Left lung (tissue), 10 donors: ENCODE data around the gene SGSH. TPM values are rescaled to one million over a fixed set of nuclear protein-coding genes. Genes with fewer than 3 reads are reported as not detected.

ENCODE experiments used
- ATAC-seq: fragments of 200-7000 bp; cut with Tn5 transposase; one replicate; pipeline ENCODE4 v1.9.1; 2020; ENCODE audit warnings: moderate library complexity
- DNase-seq, 4 donors: peaks; one replicate each; pipeline ENCODE4 v3.0.0-alpha.2; 2013 to 2020
- H3K27ac ChIP-seq, 2 donors: fragments of 200-600 bp; sonication (generic) in 1 of 2; one replicate each; pipeline versions ENCODE4 v1.5.0 to v1.8.0; 2020 to 2021
- H3K27me3 ChIP-seq, 2 donors: fragments of 200-600 bp; sonication (generic) in 1 of 2; one replicate each; pipeline versions ENCODE4 v1.5.0 to v1.8.0; 2020 to 2021
- H3K36me3 ChIP-seq, 2 donors: fragments of 200-600 bp; sonication (generic) in 1 of 2; one replicate each; pipeline versions ENCODE4 v1.5.0 to v1.8.0; 2020 to 2021
- H3K4me1 ChIP-seq, 2 donors: fragments of 200-600 bp; one replicate each; pipeline ENCODE4 v1.8.0; 2021
- H3K4me3 ChIP-seq, 2 donors: fragments of 200-600 bp; sonication (generic) in 1 of 2; one replicate each; pipeline versions ENCODE4 v1.5.0 to v1.8.0; 2020 to 2021; ENCODE audit warnings: mild to moderate bottlenecking in 1 of 2
- H3K9me3 ChIP-seq, 2 donors: fragments of 200-600 bp; sonication (generic) in 1 of 2; one replicate each; pipeline versions ENCODE4 v1.5.0 to v1.8.0; 2020 to 2021
- CTCF ChIP-seq, 2 donors: fragments of 200-600 bp; sonication (generic) in 1 of 2; IDR thresholded peaks; one replicate each; pipeline versions ENCODE4 v1.5.0 to v1.8.0; 2021; ENCODE audit warnings: antibody characterized with exemption in 2 of 2
- intact Hi-C, 2 donors: fragments of 100-400 bp; cut with DNase I; formaldehyde crosslinking; loops; one replicate each; pipeline versions ENCODE4 v1.11.2 to v1.14.2; 2022
- polyA plus RNA-seq, 6 donors: library from polyadenylated mRNA; unstranded; fragments of 120-200 nt; gene quantifications; one replicate each; pipeline ENCODE4 v1.2.1, GENCODE V29; 2013; ENCODE audit not compliant: insufficient read length in 6 of 6
- total RNA-seq, 2 donors: library from RNA; stranded (reverse); fragmentation: NEBNext Ultra II Directional; extraction: Animal tissue kit (Norgen Biotek cat#: 25700); gene quantifications; one replicate each; pipeline ENCODE4 v1.2.1, GENCODE V29; 2021
- donor health status: DM: no; HTN: yes; CAD: no.
- donor health status: DM: no; HTN: no; CAD: no.

Gene SGSH
- total and polyA plus RNA-seq, 8 donors: 40.8 to 83.8 (median 47.1) TPM

- no peak for ATAC-seq
- Histone ChIP-seq H3K4me3 (peak overlapping the region in 1 of 2 donors; percentile 100), H3K9me3 (no peaks in the 10 kb centered on the region), H3K4me1 (peaks cover 41 to 75% of the 10 kb centered on the region in 2 donors), H3K27ac (peak overlapping the region; percentile 98 to 99), H3K27me3 (no peaks in the 10 kb centered on the region), H3K36me3 (peaks cover 0 to 31% of the 10 kb centered on the region in 2 donors)
- intact Hi-C loops: no loop called here
- no peak for TF ChIP-seq CTCF (IDR thresholded peaks at IDR 0.05)
- no peak for DNase-seq
Observed at GRCh38 chr17:80262291-80262690, 42.2 kb upstream of the SGSH start.

DNA sequence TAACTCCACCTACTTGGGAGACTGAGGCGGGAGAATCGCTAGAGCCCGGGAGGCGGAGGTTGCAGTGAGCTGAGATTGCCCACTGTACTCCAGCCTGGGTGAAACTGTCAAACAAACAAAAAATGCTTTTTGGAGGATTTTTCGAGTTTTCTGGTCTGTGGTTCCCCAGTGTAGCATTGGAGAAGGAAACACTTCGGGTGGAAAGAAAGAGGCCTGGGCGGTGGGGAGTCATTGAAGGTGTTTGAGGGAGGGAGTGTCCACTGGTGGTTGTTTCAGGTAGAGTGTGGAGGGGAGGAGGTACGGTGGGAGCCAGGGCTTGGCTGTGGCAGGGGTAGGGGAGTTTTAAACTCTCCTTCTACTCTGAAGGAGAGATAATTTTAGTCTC, 41.8 kb upstream of the SGSH start:
- Histone ChIP-seq H3K4me1 (peaks cover 41 to 75% of the 10 kb centered on the region in 2 donors), H3K27me3 (no peaks in the 10 kb centered on the region), H3K36me3 (peaks cover 0 to 27% of the 10 kb centered on the region in 2 donors), H3K4me3 (peak overlapping the region; percentile 88 to 100), H3K9me3 (no peaks in the 10 kb centered on the region), H3K27ac (peak overlapping the region; percentile 98 to 99)
- TF ChIP-seq CTCF (IDR thresholded peaks at IDR 0.05): no peak
- ATAC-seq (no peak), DNase-seq (no peak)
- intact Hi-C loops: no loop called here

- Histone ChIP-seq H3K27me3 (no peaks in the 10 kb centered on the region), H3K4me1 (peaks cover 41 to 71% of the 10 kb centered on the region in 2 donors), H3K36me3 (peaks cover 0 to 22% of the 10 kb centered on the region in 2 donors), H3K27ac (peak overlapping the region; percentile 98 to 99), H3K4me3 (peak overlapping the region; percentile 88 to 100), H3K9me3 (no peaks in the 10 kb centered on the region)
- intact Hi-C loops: no loop called here
- DNase-seq: peak; percentile 24 to 89 (median 68)
- TF ChIP-seq CTCF (IDR thresholded peaks at IDR 0.05): no peak
- ATAC-seq: peak; percentile 38
Observed at GRCh38 chr17:80261159-80261894, 41.2 kb upstream of the SGSH start.

DNA sequence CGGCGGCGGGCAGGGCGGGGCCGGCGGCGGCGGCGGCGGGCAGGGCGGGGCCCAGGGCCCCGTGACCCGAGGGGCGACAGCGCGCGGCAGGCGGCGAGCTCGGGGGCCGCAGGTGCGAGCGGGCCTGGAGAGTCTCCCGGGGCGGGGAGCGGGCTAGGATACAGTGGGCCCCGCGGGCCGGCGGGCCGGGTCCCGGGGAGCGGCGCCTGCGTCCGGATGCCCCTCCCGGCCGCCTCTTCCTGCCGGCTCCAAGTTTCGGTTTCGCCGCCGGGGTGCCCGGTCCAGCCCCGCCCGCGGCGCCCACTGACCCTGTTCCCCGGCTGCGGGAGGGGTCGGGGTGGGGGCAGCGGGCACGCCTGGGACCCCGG, 40.6 kb upstream of the SGSH start, which contains the start of gene RNF213:
RNF213 (plus strand) TSS at position 62 of the 368 bp plus-strand sequence. CDS start 2,830 bp downstream, outside the sequence.
- Histone ChIP-seq H3K4me3 (peak within 1 kb of the TSS; percentile 88 to 100), H3K9me3 (no peaks in the 10 kb centered on the region), H3K27ac (peak within 1 kb of the TSS; percentile 98 to 99), H3K4me1 (peaks cover 41 to 71% of the 10 kb centered on the region in 2 donors), H3K27me3 (no peaks in the 10 kb centered on the region), H3K36me3 (peaks cover 0 to 16% of the 10 kb centered on the region in 2 donors)
- peak; percentile 22 for ATAC-seq
- peak; percentile 33 to 92 (median 54) for DNase-seq
- TF ChIP-seq CTCF (IDR thresholded peaks at IDR 0.05): no peak
- intact Hi-C loops: no loop called here

GRCh38 chr17:80260069-80260535, 40.0 kb upstream of the SGSH start:
- H3K27me3 ChIP-seq: no peaks in the 10 kb centered on the region
- intact Hi-C loops: no loop called here
- peak; percentile 64 for ATAC-seq
- peaks cover 35 to 71% of the 10 kb centered on the region in 2 donors for H3K4me1 ChIP-seq
- TF ChIP-seq CTCF (IDR thresholded peaks at IDR 0.05): no peak
- peak; percentile 65 to 95 (median 78) for DNase-seq
- no peaks in the 10 kb centered on the region for H3K9me3 ChIP-seq
- H3K27ac ChIP-seq: peak overlapping the region; percentile 94 to 96
- peak overlapping the region; percentile 56 to 58 for H3K4me3 ChIP-seq
- peaks cover 0 to 10% of the 10 kb centered on the region in 2 donors for H3K36me3 ChIP-seq
